Measurements from ENCODE around the gene ACP2. TPM values are rescaled to one million over a fixed set of nuclear protein-coding genes. Genes with fewer than 3 reads are reported as not detected.
"Not testable (repeated sequence)": the region's sequence is repeated elsewhere in the genome, so short reads cannot be mapped to it uniquely, and the experiment has no call there.

The ACP2 gene
- total RNA-seq, 6 experiments from 2014 or later = 33.4 to 37.4 (median 36.1) TPM

GRCh38 chr11:47192111-47192510 lies 56.5 kb downstream of the ACP2 start:
- Mint-ChIP-seq H3K9me3 (no peaks in the 10 kb centered on the region), H3K4me3 (no peak overlapping the region), H3K4me1 (ENCODE audit: low read depth) (peaks cover 51% of the 10 kb centered on the region), H3K27ac (no peak overlapping the region), H3K36me3 (ENCODE audit: low read depth) (no peaks in the 10 kb centered on the region), H3K27me3 (ENCODE audit: insufficient read depth) (no peaks in the 10 kb centered on the region; the same call in 1 of the 2 replicates)
- no peak for DNase-seq
- TF ChIP-seq CTCF (IDR thresholded peaks at IDR 0.05) = no peak

GRCh38 chr11:47191137-47191536 lies 57.5 kb downstream of the ACP2 start:
- peaks cover 51% of the 10 kb centered on the region for H3K4me1 Mint-ChIP-seq (ENCODE audit: low read depth)
- not testable (repeated sequence) for H3K9me3 Mint-ChIP-seq; H3K27ac Mint-ChIP-seq; H3K36me3 Mint-ChIP-seq (ENCODE audit: low read depth); H3K27me3 Mint-ChIP-seq (ENCODE audit: insufficient read depth)
- H3K4me3 Mint-ChIP-seq = peak overlapping the region; percentile 37; the same call in 1 of the 2 replicates
- DNase-seq = peak; percentile 54

Other genes starting within 250 kb of the ACP2 start
- 10 to 100 TPM; 58.2 to 64.0 (median 61.1) TPM for gene ARFGAP2, start 71.9 kb downstream of the ACP2 start, total RNA-seq (2021; fragmentation: NEBNext Ultra II Directional; extraction: Animal tissue kit (Norgen Biotek cat#: 25700))
- 10 to 100 TPM; 10.3 to 30.9 (median 22.1) TPM for gene PACSIN3, start 62.4 kb downstream of the ACP2 start, total RNA-seq (2021; fragmentation: NEBNext Ultra II Directional; extraction: Animal tissue kit (Norgen Biotek cat#: 25700))
- 10 to 100 TPM; 23.6 to 38.7 (median 33.7) TPM for gene DDB2, start 33.8 kb downstream of the ACP2 start, total RNA-seq (2021; fragmentation: NEBNext Ultra II Directional; extraction: Animal tissue kit (Norgen Biotek cat#: 25700))
- gene NR1H3, start 9.2 kb upstream of the ACP2 start, total RNA-seq (2021; fragmentation: NEBNext Ultra II Directional; extraction: Animal tissue kit (Norgen Biotek cat#: 25700)) = 10 to 100 TPM in 2 of 6 experiments, 1 to 10 TPM in 4; 5.4 to 11.2 (median 9.2) TPM
- 10 to 100 TPM; 22.4 to 30.5 (median 25.2) TPM for gene MADD, start 21.3 kb upstream of the ACP2 start, total RNA-seq (2021; fragmentation: NEBNext Ultra II Directional; extraction: Animal tissue kit (Norgen Biotek cat#: 25700))
- gene MYBPC3, start 103.9 kb upstream of the ACP2 start, total RNA-seq (2021; fragmentation: NEBNext Ultra II Directional; extraction: Animal tissue kit (Norgen Biotek cat#: 25700)) = not detected
- not detected for gene SPI1, start 129.7 kb upstream of the ACP2 start, total RNA-seq (2021; fragmentation: NEBNext Ultra II Directional; extraction: Animal tissue kit (Norgen Biotek cat#: 25700))
- gene SLC39A13, start 159.8 kb upstream of the ACP2 start, total RNA-seq (2021; fragmentation: NEBNext Ultra II Directional; extraction: Animal tissue kit (Norgen Biotek cat#: 25700)) = 100 to 1,000 TPM in 2 of 6 experiments, 10 to 100 TPM in 4; 78.2 to 126 (median 86.4) TPM
- gene PSMC3, start 177.6 kb upstream of the ACP2 start, total RNA-seq (2021; fragmentation: NEBNext Ultra II Directional; extraction: Animal tissue kit (Norgen Biotek cat#: 25700)) = 100 to 1,000 TPM; 161 to 238 (median 220) TPM
- gene RAPSN, start 200.3 kb upstream of the ACP2 start, total RNA-seq (2021; fragmentation: NEBNext Ultra II Directional; extraction: Animal tissue kit (Norgen Biotek cat#: 25700)) = under 1 TPM in 1 of 6 experiments, not detected in 5; 0.22 TPM

Data from HFFc6 (cell line).